ENCODE results near the gene PDZRN3. TPM values are rescaled to one million over a fixed set of nuclear protein-coding genes. Genes with fewer than 3 reads are reported as not detected.

PDZRN3 gene
- total and polyA plus RNA-seq, 2 donors, result 3.9 to 4.3 TPM

- no peak for DNase-seq (ENCODE audit: low read depth in 6 of 9, low spot score in 9 of 9)
- WGBS, result 83% methylated on average over 2 of the region's 2 CpGs
- H3K36me3 ChIP-seq (ENCODE audit: control insufficient read depth in 2 of 2, insufficient read depth in 2 of 2, low read length in 1 of 2), result no peaks in the 10 kb centered on the region
Measured at GRCh38 chr3:73378207-73378606, 246.5 kb downstream of the PDZRN3 start.

GRCh38 chr3:73365756-73366397 is 258.9 kb downstream of the PDZRN3 start:
- Histone ChIP-seq H3K27me3 (ENCODE audit: control insufficient read depth in 2 of 2, insufficient read depth in 1 of 2, low read length in 1 of 2) (no peaks in the 10 kb centered on the region), H3K4me3 (ENCODE audit: low read length in 2 of 2) (no peak overlapping the region), H3K4me1 (ENCODE audit: control insufficient read depth in 2 of 2, insufficient read depth in 2 of 2, low read length in 2 of 2) (no peaks in the 10 kb centered on the region), H3K27ac (ENCODE audit: low read depth in 1 of 2, low read length in 1 of 2) (no peak overlapping the region), H3K9me3 (ENCODE audit: control insufficient read depth in 2 of 2, insufficient read depth in 1 of 2, low read length in 1 of 2) (no peaks in the 10 kb centered on the region), H3K36me3 (ENCODE audit: control insufficient read depth in 2 of 2, insufficient read depth in 2 of 2, low read length in 1 of 2) (no peaks in the 10 kb centered on the region)
- WGBS, result 91% methylated on average over 12 of the region's 12 CpGs
- no peak for DNase-seq (ENCODE audit: low read depth in 6 of 9, low spot score in 9 of 9)

More at GRCh38 chr3:73378207-73378606, 246.5 kb downstream of the PDZRN3 start:
- Histone ChIP-seq H3K4me3 (ENCODE audit: low read length in 2 of 2) (no peak overlapping the region), H3K27ac (ENCODE audit: low read depth in 1 of 2, low read length in 1 of 2) (no peak overlapping the region), H3K27me3 (ENCODE audit: control insufficient read depth in 2 of 2, insufficient read depth in 1 of 2, low read length in 1 of 2) (no peaks in the 10 kb centered on the region), H3K9me3 (ENCODE audit: control insufficient read depth in 2 of 2, insufficient read depth in 1 of 2, low read length in 1 of 2) (peaks cover 0 to 1% of the 10 kb centered on the region in 2 donors), H3K4me1 (ENCODE audit: control insufficient read depth in 2 of 2, insufficient read depth in 2 of 2, low read length in 2 of 2) (no peaks in the 10 kb centered on the region)

- H3K9me3 ChIP-seq (ENCODE audit: control insufficient read depth in 2 of 2, insufficient read depth in 1 of 2, low read length in 1 of 2), result no peaks in the 10 kb centered on the region
- H3K36me3 ChIP-seq (ENCODE audit: control insufficient read depth in 2 of 2, insufficient read depth in 2 of 2, low read length in 1 of 2), result no peaks in the 10 kb centered on the region
- H3K27me3 ChIP-seq (ENCODE audit: control insufficient read depth in 2 of 2, insufficient read depth in 1 of 2, low read length in 1 of 2), result no peaks in the 10 kb centered on the region
- H3K4me1 ChIP-seq (ENCODE audit: control insufficient read depth in 2 of 2, insufficient read depth in 2 of 2, low read length in 2 of 2), result no peaks in the 10 kb centered on the region
- WGBS, result 91% methylated on average over 1 of the region's 1 CpG
- DNase-seq (ENCODE audit: low read depth in 6 of 9, low spot score in 9 of 9), result no peak
- H3K27ac ChIP-seq (ENCODE audit: low read depth in 1 of 2, low read length in 1 of 2), result no peak overlapping the region
- no peak overlapping the region for H3K4me3 ChIP-seq (ENCODE audit: low read length in 2 of 2)
Measured at GRCh38 chr3:73364517-73364916, 260.2 kb downstream of the PDZRN3 start.

- no peak overlapping the region for H3K4me3 ChIP-seq (ENCODE audit: low read length in 2 of 2)
- no peak overlapping the region for H3K27ac ChIP-seq (ENCODE audit: low read depth in 1 of 2, low read length in 1 of 2)
- whole genome bisulfite sequencing, result 98% methylated on average over 3 of the region's 3 CpGs
- no peaks in the 10 kb centered on the region for H3K4me1 ChIP-seq (ENCODE audit: control insufficient read depth in 2 of 2, insufficient read depth in 2 of 2, low read length in 2 of 2)
- H3K27me3 ChIP-seq (ENCODE audit: control insufficient read depth in 2 of 2, insufficient read depth in 1 of 2, low read length in 1 of 2), result no peaks in the 10 kb centered on the region
- no peaks in the 10 kb centered on the region for H3K9me3 ChIP-seq (ENCODE audit: control insufficient read depth in 2 of 2, insufficient read depth in 1 of 2, low read length in 1 of 2)
- DNase-seq (ENCODE audit: low read depth in 6 of 9, low spot score in 9 of 9), result no peak
- no peaks in the 10 kb centered on the region for H3K36me3 ChIP-seq (ENCODE audit: control insufficient read depth in 2 of 2, insufficient read depth in 2 of 2, low read length in 1 of 2)
Measured at GRCh38 chr3:73363093-73363492, 261.6 kb downstream of the PDZRN3 start.

GRCh38 chr3:73361591-73361990 is 263.1 kb downstream of the PDZRN3 start:
- Histone ChIP-seq H3K4me3 (ENCODE audit: low read length in 2 of 2) (no peak overlapping the region), H3K27ac (ENCODE audit: low read depth in 1 of 2, low read length in 1 of 2) (no peak overlapping the region), H3K36me3 (ENCODE audit: control insufficient read depth in 2 of 2, insufficient read depth in 2 of 2, low read length in 1 of 2) (no peaks in the 10 kb centered on the region), H3K27me3 (ENCODE audit: control insufficient read depth in 2 of 2, insufficient read depth in 1 of 2, low read length in 1 of 2) (no peaks in the 10 kb centered on the region), H3K4me1 (ENCODE audit: control insufficient read depth in 2 of 2, insufficient read depth in 2 of 2, low read length in 2 of 2) (no peaks in the 10 kb centered on the region), H3K9me3 (ENCODE audit: control insufficient read depth in 2 of 2, insufficient read depth in 1 of 2, low read length in 1 of 2) (no peaks in the 10 kb centered on the region)
- WGBS, result 65% methylated on average over 3 of the region's 3 CpGs
- no peak for DNase-seq (ENCODE audit: low read depth in 6 of 9, low spot score in 9 of 9)

GRCh38 chr3:73353649-73354217 is 271.0 kb downstream of the PDZRN3 start:
- H3K27ac ChIP-seq (ENCODE audit: low read depth in 1 of 2, low read length in 1 of 2), result no peak overlapping the region
- H3K9me3 ChIP-seq (ENCODE audit: control insufficient read depth in 2 of 2, insufficient read depth in 1 of 2, low read length in 1 of 2), result no peaks in the 10 kb centered on the region
- H3K27me3 ChIP-seq (ENCODE audit: control insufficient read depth in 2 of 2, insufficient read depth in 1 of 2, low read length in 1 of 2), result no peaks in the 10 kb centered on the region
- H3K36me3 ChIP-seq (ENCODE audit: control insufficient read depth in 2 of 2, insufficient read depth in 2 of 2, low read length in 1 of 2), result no peaks in the 10 kb centered on the region
- DNase-seq (ENCODE audit: low read depth in 6 of 9, low spot score in 9 of 9), result no peak
- no peak overlapping the region for H3K4me3 ChIP-seq (ENCODE audit: low read length in 2 of 2)
- WGBS, result 81% methylated on average over 7 of the region's 7 CpGs
- no peaks in the 10 kb centered on the region for H3K4me1 ChIP-seq (ENCODE audit: control insufficient read depth in 2 of 2, insufficient read depth in 2 of 2, low read length in 2 of 2)

- DNase-seq (ENCODE audit: low read depth in 6 of 9, low spot score in 9 of 9), result no peak
- no peaks in the 10 kb centered on the region for H3K36me3 ChIP-seq (ENCODE audit: control insufficient read depth in 2 of 2, insufficient read depth in 2 of 2, low read length in 1 of 2)
- H3K27ac ChIP-seq (ENCODE audit: low read depth in 1 of 2, low read length in 1 of 2), result no peak overlapping the region
- H3K4me3 ChIP-seq (ENCODE audit: low read length in 2 of 2), result no peak overlapping the region
- 85% methylated on average over 8 of the region's 8 CpGs for WGBS
- H3K27me3 ChIP-seq (ENCODE audit: control insufficient read depth in 2 of 2, insufficient read depth in 1 of 2, low read length in 1 of 2), result no peaks in the 10 kb centered on the region
- no peaks in the 10 kb centered on the region for H3K9me3 ChIP-seq (ENCODE audit: control insufficient read depth in 2 of 2, insufficient read depth in 1 of 2, low read length in 1 of 2)
- H3K4me1 ChIP-seq (ENCODE audit: control insufficient read depth in 2 of 2, insufficient read depth in 2 of 2, low read length in 2 of 2), result no peaks in the 10 kb centered on the region
Measured at GRCh38 chr3:73352841-73353645, 271.7 kb downstream of the PDZRN3 start.

- Histone ChIP-seq H3K4me1 (ENCODE audit: control insufficient read depth in 2 of 2, insufficient read depth in 2 of 2, low read length in 2 of 2) (no peaks in the 10 kb centered on the region), H3K9me3 (ENCODE audit: control insufficient read depth in 2 of 2, insufficient read depth in 1 of 2, low read length in 1 of 2) (no peaks in the 10 kb centered on the region), H3K36me3 (ENCODE audit: control insufficient read depth in 2 of 2, insufficient read depth in 2 of 2, low read length in 1 of 2) (no peaks in the 10 kb centered on the region), H3K27ac (ENCODE audit: low read depth in 1 of 2, low read length in 1 of 2) (no peak overlapping the region), H3K27me3 (ENCODE audit: control insufficient read depth in 2 of 2, insufficient read depth in 1 of 2, low read length in 1 of 2) (no peaks in the 10 kb centered on the region), H3K4me3 (ENCODE audit: low read length in 2 of 2) (no peak overlapping the region)
- no peak for DNase-seq (ENCODE audit: low read depth in 6 of 9, low spot score in 9 of 9)
- 83% methylated on average over 9 of the region's 9 CpGs for WGBS
Measured at GRCh38 chr3:73351423-73352071, 273.2 kb downstream of the PDZRN3 start.

GRCh38 chr3:73350996-73351395 is 273.7 kb downstream of the PDZRN3 start:
- WGBS, result 90% methylated on average over 6 of the region's 6 CpGs
- no peaks in the 10 kb centered on the region for H3K9me3 ChIP-seq (ENCODE audit: control insufficient read depth in 2 of 2, insufficient read depth in 1 of 2, low read length in 1 of 2)

More at GRCh38 chr3:73350996-73351395, 273.7 kb downstream of the PDZRN3 start:
- H3K4me1 ChIP-seq (ENCODE audit: control insufficient read depth in 2 of 2, insufficient read depth in 2 of 2, low read length in 2 of 2), result no peaks in the 10 kb centered on the region
- H3K4me3 ChIP-seq (ENCODE audit: low read length in 2 of 2), result no peak overlapping the region
- H3K36me3 ChIP-seq (ENCODE audit: control insufficient read depth in 2 of 2, insufficient read depth in 2 of 2, low read length in 1 of 2), result no peaks in the 10 kb centered on the region
- no peak overlapping the region for H3K27ac ChIP-seq (ENCODE audit: low read depth in 1 of 2, low read length in 1 of 2)
- H3K27me3 ChIP-seq (ENCODE audit: control insufficient read depth in 2 of 2, insufficient read depth in 1 of 2, low read length in 1 of 2), result no peaks in the 10 kb centered on the region
- DNase-seq (ENCODE audit: low read depth in 6 of 9, low spot score in 9 of 9), result no peak
